H9 (cell line): ENCODE results near the gene OR2AT4. TPM values are rescaled to one million over a fixed set of nuclear protein-coding genes. Genes with fewer than 3 reads are reported as not detected.

Experiments
- DNase-seq: peaks from one replicate; pipeline ENCODE4 v3.0.0-alpha.2; 2017
- H2AFZ ChIP-seq: one replicate; pipeline ENCODE4 v1.6.1; 2013; ENCODE audit warnings: mild to moderate bottlenecking, low read length, control low read depth, moderate library complexity
- H2AK5ac ChIP-seq: 2 replicates; pipeline ENCODE4 v1.6.1; 2013; ENCODE audit warnings: low read length, control low read depth, mixed read lengths; ENCODE audit not compliant: insufficient read length
- H2BK120ac ChIP-seq: one replicate; pipeline ENCODE4 v1.6.1; 2013; ENCODE audit warnings: low read depth, mild to moderate bottlenecking, low read length, control low read depth, inconsistent platforms; ENCODE audit not compliant: poor library complexity, severe bottlenecking
- H2BK12ac ChIP-seq: 2 replicates; pipeline ENCODE4 v1.6.1; 2013; ENCODE audit warnings: low read length, control low read depth, mixed read lengths, low read depth; ENCODE audit not compliant: insufficient read length
- H2BK15ac ChIP-seq: 2 replicates; pipeline ENCODE4 v1.6.1; 2013; ENCODE audit warnings: low read depth, low read length, control low read depth
- H2BK20ac ChIP-seq: one replicate; pipeline ENCODE4 v1.6.1; 2013; ENCODE audit warnings: low read depth, mild to moderate bottlenecking, low read length, control low read depth, inconsistent platforms; ENCODE audit not compliant: poor library complexity, severe bottlenecking
- H2BK5ac ChIP-seq: 2 replicates; pipeline ENCODE4 v1.6.1; 2013; ENCODE audit warnings: low read length, control low read depth, mixed read lengths; ENCODE audit not compliant: insufficient read length
- H3K14ac ChIP-seq: 2 replicates; pipeline ENCODE4 v1.6.1; 2013; ENCODE audit warnings: low read length, control low read depth; ENCODE audit not compliant: insufficient read depth
- H3K18ac ChIP-seq: 2 replicates; pipeline ENCODE4 v1.6.1; 2013; ENCODE audit warnings: low read depth, mild to moderate bottlenecking, mixed read lengths, low read length, control low read depth; ENCODE audit not compliant: insufficient read length
- H3K23ac ChIP-seq: 2 replicates; pipeline ENCODE4 v1.6.1; 2013; ENCODE audit warnings: low read length, control low read depth, mixed read lengths, low read depth; ENCODE audit not compliant: insufficient read length
- H3K23me2 ChIP-seq: 2 replicates; pipeline ENCODE4 v1.6.1; 2013; ENCODE audit warnings: low read depth, mild to moderate bottlenecking, mixed read lengths, low read length, control low read depth; ENCODE audit not compliant: insufficient read length, poor library complexity, severe bottlenecking
- H3K27ac ChIP-seq: 2 replicates; pipeline ENCODE4 v1.5.1; 2013; ENCODE audit warnings: low read length, control low read depth, mixed read lengths, low read depth; ENCODE audit not compliant: insufficient read length
- H3K27me3 ChIP-seq: 2 replicates; pipeline ENCODE4 v1.6.1; 2013; ENCODE audit warnings: low read length, control low read depth, inconsistent platforms; ENCODE audit not compliant: insufficient read depth
- H3K4ac ChIP-seq: 2 replicates; pipeline ENCODE4 v1.6.1; 2013; ENCODE audit warnings: low read depth, mild to moderate bottlenecking, control low read depth, inconsistent platforms, low read length, moderate library complexity
- H3K4me1 ChIP-seq: 2 replicates; pipeline ENCODE4 v1.6.1; 2013; ENCODE audit warnings: low read length, control low read depth, inconsistent platforms; ENCODE audit not compliant: insufficient read depth
- H3K4me2 ChIP-seq: 2 replicates; pipeline ENCODE4 v1.6.1; 2013; ENCODE audit warnings: low read length, control low read depth, mixed read lengths; ENCODE audit not compliant: insufficient read length, insufficient read depth
- H3K56ac ChIP-seq: 2 replicates; pipeline ENCODE4 v1.6.1; 2013; ENCODE audit warnings: low read depth, mild to moderate bottlenecking, mixed read lengths, low read length, control low read depth; ENCODE audit not compliant: insufficient read length
- H3K79me1 ChIP-seq: 2 replicates; pipeline ENCODE4 v1.6.1; 2013; ENCODE audit warnings: low read depth, mild to moderate bottlenecking, moderate library complexity, low read length, control low read depth, inconsistent platforms; ENCODE audit not compliant: insufficient read depth, poor library complexity, severe bottlenecking
- H3K79me2 ChIP-seq: 2 replicates; pipeline ENCODE4 v1.6.1; 2013; ENCODE audit warnings: low read length, control low read depth, inconsistent platforms; ENCODE audit not compliant: insufficient read depth
- H3K9ac ChIP-seq: 2 replicates; pipeline ENCODE4 v1.6.1; 2013; ENCODE audit warnings: low read length, control low read depth, mixed read lengths; ENCODE audit not compliant: insufficient read length; ENCODE audit errors: extremely low read depth
- H3K9me3 ChIP-seq: one replicate; pipeline ENCODE4 v1.6.1; 2013; ENCODE audit warnings: low read depth, low read length, inconsistent platforms; ENCODE audit not compliant: control insufficient read depth
- H3T11ph ChIP-seq: one replicate; pipeline ENCODE4 v1.6.1; 2013; ENCODE audit warnings: mild to moderate bottlenecking, low read length, control low read depth, inconsistent platforms
- H4K20me1 ChIP-seq: one replicate; pipeline ENCODE4 v1.6.1; 2013; ENCODE audit not compliant: control insufficient read depth, insufficient read length, insufficient read depth
- H4K5ac ChIP-seq: 2 replicates; pipeline ENCODE4 v1.6.1; 2013; ENCODE audit warnings: low read depth, mild to moderate bottlenecking, mixed read lengths, low read length, control low read depth; ENCODE audit not compliant: insufficient read length
- H4K8ac ChIP-seq: replicated peaks from 2 replicates; pipeline ENCODE4 v1.6.1; 2013; ENCODE audit warnings: low read length, control low read depth, mixed read lengths, low read depth; ENCODE audit not compliant: insufficient read length
- H4K91ac ChIP-seq: 2 replicates; pipeline ENCODE4 v1.6.1; 2013; ENCODE audit warnings: low read depth, mild to moderate bottlenecking, moderate library complexity, mixed read lengths, low read length, control low read depth; ENCODE audit not compliant: insufficient read length
- H3K27ac Mint-ChIP-seq, 3 experiments: 2 replicates in 2 of 3; 3 replicates in 1 of 3; pipeline ENCODE4 v1.8.0; 2020 to 2021; ENCODE audit warnings: mixed read lengths in 3 of 3, mild to moderate bottlenecking in 1 of 3, moderate library complexity in 1 of 3
- H3K27me3 Mint-ChIP-seq: 2 replicates; pipeline ENCODE4 v1.8.0; 2021; ENCODE audit warnings: low read depth, mild to moderate bottlenecking, moderate library complexity, mixed read lengths
- H3K36me3 Mint-ChIP-seq, 3 experiments: 2 replicates in 2 of 3; 3 replicates in 1 of 3; pipeline ENCODE4 v1.8.0; 2020 to 2021; ENCODE audit warnings: low read depth in 3 of 3, mixed read lengths in 3 of 3; ENCODE audit not compliant: insufficient read depth in 1 of 3
- H3K4me1 Mint-ChIP-seq, 2 experiments: 2 replicates each; pipeline ENCODE4 v1.8.0; 2020; ENCODE audit warnings: mixed read lengths in 2 of 2
- H3K4me3 Mint-ChIP-seq, 2 experiments: 2 replicates in 1 of 2; 3 replicates in 1 of 2; pipeline ENCODE4 v1.8.0; 2020 to 2021; ENCODE audit warnings: mild to moderate bottlenecking in 2 of 2, mixed read lengths in 2 of 2, moderate library complexity in 1 of 2
- H3K9me3 Mint-ChIP-seq, 2 experiments: 2 replicates in 1 of 2; 3 replicates in 1 of 2; pipeline ENCODE4 v1.8.0; 2020; ENCODE audit warnings: mild to moderate bottlenecking in 2 of 2, mixed read lengths in 2 of 2, moderate library complexity in 1 of 2
- WGBS: extraction: QIAGEN DNeasy Blood & Tissue Kit; methylation state at CpG from one replicate; pipeline ENCODE4 v1.1.7; 2013; ENCODE audit warnings: missing lambda C conversion rate, low lambda C conversion rate, mixed read lengths; ENCODE audit not compliant: insufficient read length; ENCODE audit errors: extremely low coverage; 5-methylcytosine and 5-hydroxymethylcytosine counted together
- total RNA-seq: library from RNA; stranded (reverse); gene quantifications from 2 replicates; pipeline ENCODE4 v1.2.1, GENCODE V29; 2021
- TF ChIP-seq, protein P1 (sequence below): fragments of 200-600 bp; sonication (generic); conservative IDR thresholded peaks from 3 replicates; pipeline ENCODE4 v1.8.0; 2021; ENCODE audit warnings: antibody characterized with exemption, mild to moderate bottlenecking

Gene OR2AT4
- total RNA-seq, 1 experiment from 2014 or later, result not detected

DNA sequence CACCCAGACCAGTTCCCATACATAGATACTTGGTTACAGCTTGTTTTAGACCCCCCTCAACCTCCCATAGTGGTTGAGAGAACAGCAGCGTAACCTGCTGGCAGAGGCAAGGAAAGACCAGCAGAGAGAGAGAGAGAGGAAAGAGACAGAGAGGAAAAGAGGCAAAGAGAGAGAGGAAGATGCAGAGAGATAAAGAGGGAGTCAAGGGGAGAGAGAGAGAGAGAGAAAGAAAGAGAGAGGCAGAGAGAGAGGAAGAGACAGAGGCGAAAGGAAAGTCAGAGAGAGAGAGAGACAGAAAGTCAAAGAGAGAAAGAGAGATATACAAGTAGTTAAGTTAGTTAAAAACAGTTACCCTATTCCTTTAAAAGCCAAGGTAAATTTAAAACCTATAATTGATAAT is 55.4 kb downstream of the OR2AT4 start:
- Histone ChIP-seq H3K18ac (no peak overlapping the region), H2AK5ac (no peak overlapping the region), H4K20me1 (no peaks in the 10 kb centered on the region), H2BK20ac (no peak overlapping the region), H3K4ac (no peak overlapping the region), H3K56ac (no peak overlapping the region), H3K4me2 (no peak overlapping the region), H3K23ac (no peak overlapping the region), H3K79me2 (no peaks in the 10 kb centered on the region), H2BK120ac (no peak overlapping the region), H3K4me1 (no peaks in the 10 kb centered on the region), H2AFZ (no peak overlapping the region), H4K91ac (no peak overlapping the region), H3T11ph (no peak overlapping the region), H4K5ac (no peak overlapping the region), H4K8ac (no peak overlapping the region), H3K14ac (no peak overlapping the region), H2BK12ac (no peak overlapping the region), H3K23me2 (no peaks in the 10 kb centered on the region), H2BK15ac (no peak overlapping the region), H3K79me1 (no peaks in the 10 kb centered on the region), H3K27me3 (no peaks in the 10 kb centered on the region), H2BK5ac (no peak overlapping the region), H3K9me3 (no peaks in the 10 kb centered on the region), H3K9ac (no peak overlapping the region), H3K27ac (no peak overlapping the region)
- Mint-ChIP-seq H3K36me3 (peaks cover 2 to 16% (median 11%) of the 10 kb centered on the region in 3 experiments; a peak in 6 of 7 replicates), H3K9me3 (peaks cover 6 to 13% of the 10 kb centered on the region in 2 experiments), H3K27me3 (peaks cover 3% of the 10 kb centered on the region; the same call in 1 of the 2 replicates), H3K27ac (no peak overlapping the region), H3K4me3 (no peak overlapping the region; a peak in 1 of 5 replicates), H3K4me1 (peaks cover 6 to 8% of the 10 kb centered on the region in 2 experiments)
- TF ChIP-seq, protein P1, sequence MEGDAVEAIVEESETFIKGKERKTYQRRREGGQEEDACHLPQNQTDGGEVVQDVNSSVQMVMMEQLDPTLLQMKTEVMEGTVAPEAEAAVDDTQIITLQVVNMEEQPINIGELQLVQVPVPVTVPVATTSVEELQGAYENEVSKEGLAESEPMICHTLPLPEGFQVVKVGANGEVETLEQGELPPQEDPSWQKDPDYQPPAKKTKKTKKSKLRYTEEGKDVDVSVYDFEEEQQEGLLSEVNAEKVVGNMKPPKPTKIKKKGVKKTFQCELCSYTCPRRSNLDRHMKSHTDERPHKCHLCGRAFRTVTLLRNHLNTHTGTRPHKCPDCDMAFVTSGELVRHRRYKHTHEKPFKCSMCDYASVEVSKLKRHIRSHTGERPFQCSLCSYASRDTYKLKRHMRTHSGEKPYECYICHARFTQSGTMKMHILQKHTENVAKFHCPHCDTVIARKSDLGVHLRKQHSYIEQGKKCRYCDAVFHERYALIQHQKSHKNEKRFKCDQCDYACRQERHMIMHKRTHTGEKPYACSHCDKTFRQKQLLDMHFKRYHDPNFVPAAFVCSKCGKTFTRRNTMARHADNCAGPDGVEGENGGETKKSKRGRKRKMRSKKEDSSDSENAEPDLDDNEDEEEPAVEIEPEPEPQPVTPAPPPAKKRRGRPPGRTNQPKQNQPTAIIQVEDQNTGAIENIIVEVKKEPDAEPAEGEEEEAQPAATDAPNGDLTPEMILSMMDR, result no peak
- WGBS, result no CpG with 5 or more reads among the region's 2 CpGs
- DNase-seq, result no peak
